Inflammatory macrophage (primary cell): ENCODE measurements around the gene DNAJA3.
"Not testable (repeated sequence)": the region's sequence is repeated elsewhere in the genome, so short reads cannot be mapped to it uniquely, and the experiment has no call there.

ENCODE experiments used
- DNase-seq, 2 donors: peaks; one replicate each; pipeline ENCODE4 v3.0.0-alpha.2; 2020 to 2022

Gene DNAJA3

GRCh38 chr16:4387781-4388180 is 37.9 kb upstream of the DNAJA3 start:
- no peak for DNase-seq

- no peak for DNase-seq
Observed at GRCh38 chr16:4388271-4389021, 37.2 kb upstream of the DNAJA3 start.

- no peak for DNase-seq
Observed at GRCh38 chr16:4389051-4389955, 36.4 kb upstream of the DNAJA3 start.

GRCh38 chr16:4390266-4391260 is 35.1 kb upstream of the DNAJA3 start:
- no peak for DNase-seq

GRCh38 chr16:4391631-4392381 is 33.9 kb upstream of the DNAJA3 start:
- no peak for DNase-seq

- DNase-seq, result no peak
Observed at GRCh38 chr16:4392382-4393239, 33.1 kb upstream of the DNAJA3 start.

- DNase-seq, result peak; percentile 7 to 8
Observed at GRCh38 chr16:4393240-4393600, 32.4 kb upstream of the DNAJA3 start.

- DNase-seq, result not testable (repeated sequence)
Observed at GRCh38 chr16:4393850-4394249, 31.8 kb upstream of the DNAJA3 start.

GRCh38 chr16:4395055-4395726 is 30.5 kb upstream of the DNAJA3 start:
- no peak for DNase-seq

- peak; percentile 29 to 52 for DNase-seq
Observed at GRCh38 chr16:4399001-4399730, 26.5 kb upstream of the DNAJA3 start.

GRCh38 chr16:4401094-4401501 is 24.6 kb upstream of the DNAJA3 start:
- no peak for DNase-seq

GRCh38 chr16:4401510-4401909 is 24.2 kb upstream of the DNAJA3 start:
- no peak for DNase-seq

GRCh38 chr16:4402439-4403132 is 23.1 kb upstream of the DNAJA3 start:
- peak; percentile 63 to 65 for DNase-seq

- no peak for DNase-seq
Observed at GRCh38 chr16:4403133-4403949, 22.3 kb upstream of the DNAJA3 start.

GRCh38 chr16:4404247-4404966 is 21.3 kb upstream of the DNAJA3 start:
- DNase-seq, result peak; percentile 22 to 27

- DNase-seq, result no peak
Observed at GRCh38 chr16:4404967-4405696, 20.5 kb upstream of the DNAJA3 start.
